GM10266 (cell line): Measurements from ENCODE around the gene CLRN3.

ENCODE experiments used
- DNase-seq: peaks from one replicate; pipeline ENCODE4 v3.0.0; 2012; ENCODE audit errors: extremely low spot score
- TF ChIP-seq, protein P1 (sequence below): IDR thresholded peaks from 2 replicates; pipeline ENCODE4 v1.5.1; 2012; ENCODE audit warnings: mild to moderate bottlenecking, low read depth; ENCODE audit not compliant: control insufficient read depth, insufficient read depth; ENCODE audit errors: missing control alignments

CLRN3 gene

DNA sequence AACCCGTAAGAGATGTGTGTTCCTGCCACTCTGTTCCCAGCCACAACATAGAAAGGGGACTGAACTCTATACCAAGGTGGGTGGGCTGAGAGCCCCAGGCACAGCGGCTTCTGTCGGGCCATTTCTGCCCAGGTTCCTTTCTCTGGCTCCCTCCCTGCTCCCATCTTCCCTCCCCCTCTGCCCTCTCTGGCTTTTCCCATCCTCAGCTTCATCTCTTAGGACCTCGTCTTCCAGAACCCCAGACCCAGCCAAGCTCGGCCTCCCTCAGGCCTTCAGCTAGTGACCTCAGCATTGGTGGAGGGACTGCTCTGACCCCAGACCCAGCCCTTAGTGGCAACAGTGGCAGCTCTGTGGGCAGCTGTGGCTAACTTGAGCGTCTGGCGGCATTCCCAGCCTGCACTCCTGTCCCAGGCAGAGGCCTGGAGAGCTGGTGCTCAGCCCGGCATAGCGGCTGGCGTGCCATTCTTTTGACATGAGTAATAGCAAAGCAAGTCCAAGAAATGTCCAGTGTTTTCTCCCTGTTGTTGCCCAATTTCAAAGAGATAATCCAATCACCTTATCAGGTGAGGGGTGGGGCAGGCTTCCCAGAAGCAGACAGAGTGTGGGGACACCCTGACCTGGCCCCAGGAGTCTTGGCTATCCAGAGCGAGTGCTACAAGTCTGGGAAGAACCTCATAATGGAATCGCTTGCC is 30.1 kb upstream of the CLRN3 start:
- TF ChIP-seq, protein P1, sequence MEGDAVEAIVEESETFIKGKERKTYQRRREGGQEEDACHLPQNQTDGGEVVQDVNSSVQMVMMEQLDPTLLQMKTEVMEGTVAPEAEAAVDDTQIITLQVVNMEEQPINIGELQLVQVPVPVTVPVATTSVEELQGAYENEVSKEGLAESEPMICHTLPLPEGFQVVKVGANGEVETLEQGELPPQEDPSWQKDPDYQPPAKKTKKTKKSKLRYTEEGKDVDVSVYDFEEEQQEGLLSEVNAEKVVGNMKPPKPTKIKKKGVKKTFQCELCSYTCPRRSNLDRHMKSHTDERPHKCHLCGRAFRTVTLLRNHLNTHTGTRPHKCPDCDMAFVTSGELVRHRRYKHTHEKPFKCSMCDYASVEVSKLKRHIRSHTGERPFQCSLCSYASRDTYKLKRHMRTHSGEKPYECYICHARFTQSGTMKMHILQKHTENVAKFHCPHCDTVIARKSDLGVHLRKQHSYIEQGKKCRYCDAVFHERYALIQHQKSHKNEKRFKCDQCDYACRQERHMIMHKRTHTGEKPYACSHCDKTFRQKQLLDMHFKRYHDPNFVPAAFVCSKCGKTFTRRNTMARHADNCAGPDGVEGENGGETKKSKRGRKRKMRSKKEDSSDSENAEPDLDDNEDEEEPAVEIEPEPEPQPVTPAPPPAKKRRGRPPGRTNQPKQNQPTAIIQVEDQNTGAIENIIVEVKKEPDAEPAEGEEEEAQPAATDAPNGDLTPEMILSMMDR: no peak
- DNase-seq: no peak

DNA sequence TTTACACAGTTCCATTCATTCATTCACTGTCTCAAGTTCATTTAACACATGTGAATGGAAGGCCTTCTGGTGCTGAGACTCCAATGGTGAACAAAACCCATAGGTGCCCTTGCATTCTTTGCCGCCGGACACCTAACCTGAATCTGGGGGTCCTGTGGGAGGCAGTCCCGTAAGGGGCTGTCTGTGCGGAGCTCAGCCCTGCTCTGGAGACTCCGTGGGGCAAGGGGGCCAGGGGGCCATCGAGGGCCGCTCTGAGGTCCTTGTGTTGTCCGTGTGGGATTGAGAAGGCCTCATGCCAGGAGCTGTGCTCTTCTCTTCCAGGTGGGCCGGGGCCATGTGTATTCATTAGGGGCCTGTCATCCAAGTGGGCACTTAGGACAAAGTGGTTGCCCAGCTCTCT is 29.5 kb upstream of the CLRN3 start:
- TF ChIP-seq, protein P1: no peak
- DNase-seq: no peak

DNA sequence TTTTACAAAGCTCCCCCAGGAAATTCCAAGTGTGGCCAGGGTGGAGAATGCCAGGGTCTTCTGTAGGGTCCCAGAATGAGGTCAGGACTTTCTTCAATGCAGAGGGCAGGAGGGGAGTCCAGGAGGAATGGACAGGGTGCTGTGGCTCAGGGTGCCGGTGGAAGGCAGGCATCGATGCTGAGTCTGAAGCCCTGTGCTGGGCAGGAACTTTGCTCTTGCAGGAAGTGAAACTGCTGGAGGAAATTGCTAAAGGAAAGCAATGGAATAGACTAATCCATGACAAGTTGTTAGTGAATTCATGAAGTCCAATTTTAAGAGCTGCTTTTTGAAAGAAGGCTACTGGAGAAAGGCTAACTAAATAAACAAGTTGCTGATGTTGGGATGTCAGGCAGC is 29.0 kb upstream of the CLRN3 start:
- DNase-seq: no peak
- TF ChIP-seq, protein P1: no peak

DNA sequence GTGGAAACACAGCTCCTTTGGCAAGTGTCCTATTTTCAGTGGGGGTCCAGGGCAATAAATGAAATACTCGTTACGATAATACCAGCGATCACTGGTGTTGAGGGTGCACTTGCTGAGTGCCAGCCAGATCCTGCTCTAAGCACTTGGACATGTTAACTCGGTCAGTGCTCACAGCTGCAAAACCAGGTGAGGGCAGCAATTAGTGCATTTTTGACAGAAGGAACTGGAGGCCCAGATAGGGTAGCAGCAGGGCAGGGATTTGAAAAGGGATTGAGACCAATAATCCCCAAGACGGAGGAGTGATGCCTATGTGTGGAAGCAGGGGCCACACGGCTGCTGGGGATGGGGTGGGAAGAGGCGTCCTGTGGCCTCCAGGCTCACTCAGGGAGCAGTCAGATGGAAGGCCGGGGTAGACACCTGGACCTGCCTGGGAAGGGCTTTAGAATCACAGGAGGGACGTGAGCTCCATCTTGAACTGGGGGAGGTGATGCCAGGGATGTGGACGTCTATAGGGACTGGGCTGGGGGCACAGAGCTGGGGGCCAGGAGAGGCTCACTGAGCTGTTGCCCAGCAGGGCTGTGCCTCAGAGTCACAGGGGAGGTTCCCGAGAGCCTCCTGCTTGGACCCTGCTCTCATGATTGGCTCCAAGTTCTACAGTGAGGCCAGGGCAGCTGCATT is 28.5 kb upstream of the CLRN3 start:
- TF ChIP-seq, protein P1: no peak
- no peak for DNase-seq

DNA sequence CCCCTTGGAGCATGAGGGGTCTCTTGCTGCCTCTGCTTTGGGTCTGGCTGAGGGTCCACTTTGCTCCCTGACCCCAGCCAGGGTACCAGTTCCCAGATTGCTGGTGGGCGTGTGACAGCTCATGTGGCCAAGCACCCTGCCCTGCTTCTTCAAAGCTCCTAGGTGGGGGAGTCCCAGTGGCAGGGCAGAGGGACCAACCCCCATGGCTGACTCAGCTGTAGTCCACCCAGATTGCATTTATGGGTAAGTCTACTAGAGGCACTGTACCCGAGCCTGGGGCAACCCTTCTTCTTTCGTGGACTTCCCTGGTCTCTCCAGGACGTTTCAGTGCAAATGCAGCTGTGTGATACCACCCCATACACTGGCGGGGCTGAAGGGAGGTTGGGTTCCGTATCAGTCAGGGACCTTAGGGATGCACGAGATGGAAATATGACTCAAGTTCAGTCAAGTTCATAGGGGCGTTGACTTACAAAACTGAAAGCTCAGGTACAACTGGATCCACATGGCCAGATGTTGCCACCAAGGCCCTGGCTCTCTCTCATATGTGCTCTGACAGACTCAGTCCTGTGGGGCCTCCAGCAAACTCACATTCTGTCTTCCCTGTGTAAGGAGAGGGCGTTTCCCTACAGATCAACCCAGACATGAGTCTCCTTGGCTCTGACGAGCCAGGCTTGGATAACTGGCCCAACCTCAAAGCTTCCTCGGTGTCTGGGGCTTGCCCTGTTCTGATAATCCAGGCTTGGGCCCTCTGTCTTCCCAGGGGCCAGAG is 27.7 kb upstream of the CLRN3 start:
- TF ChIP-seq, protein P1: no peak
- DNase-seq: no peak

DNA sequence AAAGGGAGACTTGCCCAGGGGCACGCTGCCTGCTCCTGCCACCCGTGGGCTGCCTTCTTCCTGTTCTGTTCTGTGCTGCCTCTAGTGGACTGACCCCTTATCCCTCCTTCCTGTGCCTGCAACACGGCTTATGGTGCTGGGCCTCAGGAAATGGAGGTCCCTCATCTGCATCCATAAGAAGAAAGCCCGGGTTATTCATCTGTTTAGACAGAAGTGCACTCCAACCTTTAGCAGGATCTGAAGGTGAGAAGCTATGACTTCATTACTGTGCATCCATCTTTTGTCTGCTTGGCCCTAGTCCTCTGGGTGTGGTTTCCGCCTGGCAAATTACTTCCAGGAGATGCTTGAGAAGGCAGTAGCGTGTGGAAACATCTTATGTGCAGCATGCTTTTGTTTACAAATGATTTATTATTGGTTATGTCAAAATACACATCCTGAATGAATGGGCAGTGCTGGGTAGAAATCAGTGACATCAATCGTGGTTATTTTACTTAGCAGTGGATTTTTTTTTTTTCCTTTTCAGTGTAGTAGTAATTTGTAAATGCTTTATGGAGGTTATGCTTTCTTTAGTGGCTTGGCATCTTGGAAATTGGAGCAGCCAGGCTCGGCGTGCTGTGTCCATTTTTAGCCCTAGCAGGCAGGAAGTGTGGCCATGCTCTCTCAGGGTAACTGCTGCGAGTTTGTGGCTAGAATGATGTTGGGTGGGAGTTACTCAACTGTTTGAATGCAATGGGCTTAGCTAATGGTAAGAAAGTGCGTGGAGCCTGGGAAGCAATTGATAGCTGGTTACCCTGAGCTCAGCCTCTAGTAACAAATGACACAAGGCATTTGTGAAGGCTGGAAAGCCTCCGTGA is 26.9 kb upstream of the CLRN3 start:
- TF ChIP-seq, protein P1: no peak
- no peak for DNase-seq
